GM23338 (cell line): ENCODE measurements around the gene NUDT21.

Experiments
- JUNB ChIP-seq: IDR thresholded peaks from one replicate; pipeline ENCODE4 v1.6.1; 2016; ENCODE audit warnings: antibody characterized with exemption; ENCODE audit not compliant: unreplicated experiment
- TF ChIP-seq, protein P1 (sequence below): IDR thresholded peaks from one replicate; pipeline ENCODE4 v1.6.1; 2018; ENCODE audit warnings: antibody characterized with exemption; ENCODE audit not compliant: unreplicated experiment

DNA sequence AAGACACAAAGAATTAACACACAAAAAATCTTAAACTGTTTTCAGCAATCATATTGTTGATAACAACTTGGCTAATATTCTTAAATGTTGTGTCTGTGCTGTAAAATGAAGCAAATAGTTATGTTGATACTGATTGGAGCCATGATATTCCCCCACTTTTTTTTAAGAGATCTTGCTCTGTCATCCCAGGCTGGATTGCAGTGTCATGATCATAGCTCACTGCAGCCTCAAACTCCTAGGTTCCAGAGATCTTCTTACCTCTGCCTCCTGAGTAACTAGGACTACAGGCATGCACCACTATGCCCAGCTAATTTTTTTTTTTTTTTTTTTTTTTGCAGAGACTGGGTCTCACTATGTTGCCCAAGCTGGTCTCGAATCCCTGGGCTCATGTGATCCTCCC is 42.7 kb upstream of the NUDT21 start:
- TF ChIP-seq, protein P1, sequence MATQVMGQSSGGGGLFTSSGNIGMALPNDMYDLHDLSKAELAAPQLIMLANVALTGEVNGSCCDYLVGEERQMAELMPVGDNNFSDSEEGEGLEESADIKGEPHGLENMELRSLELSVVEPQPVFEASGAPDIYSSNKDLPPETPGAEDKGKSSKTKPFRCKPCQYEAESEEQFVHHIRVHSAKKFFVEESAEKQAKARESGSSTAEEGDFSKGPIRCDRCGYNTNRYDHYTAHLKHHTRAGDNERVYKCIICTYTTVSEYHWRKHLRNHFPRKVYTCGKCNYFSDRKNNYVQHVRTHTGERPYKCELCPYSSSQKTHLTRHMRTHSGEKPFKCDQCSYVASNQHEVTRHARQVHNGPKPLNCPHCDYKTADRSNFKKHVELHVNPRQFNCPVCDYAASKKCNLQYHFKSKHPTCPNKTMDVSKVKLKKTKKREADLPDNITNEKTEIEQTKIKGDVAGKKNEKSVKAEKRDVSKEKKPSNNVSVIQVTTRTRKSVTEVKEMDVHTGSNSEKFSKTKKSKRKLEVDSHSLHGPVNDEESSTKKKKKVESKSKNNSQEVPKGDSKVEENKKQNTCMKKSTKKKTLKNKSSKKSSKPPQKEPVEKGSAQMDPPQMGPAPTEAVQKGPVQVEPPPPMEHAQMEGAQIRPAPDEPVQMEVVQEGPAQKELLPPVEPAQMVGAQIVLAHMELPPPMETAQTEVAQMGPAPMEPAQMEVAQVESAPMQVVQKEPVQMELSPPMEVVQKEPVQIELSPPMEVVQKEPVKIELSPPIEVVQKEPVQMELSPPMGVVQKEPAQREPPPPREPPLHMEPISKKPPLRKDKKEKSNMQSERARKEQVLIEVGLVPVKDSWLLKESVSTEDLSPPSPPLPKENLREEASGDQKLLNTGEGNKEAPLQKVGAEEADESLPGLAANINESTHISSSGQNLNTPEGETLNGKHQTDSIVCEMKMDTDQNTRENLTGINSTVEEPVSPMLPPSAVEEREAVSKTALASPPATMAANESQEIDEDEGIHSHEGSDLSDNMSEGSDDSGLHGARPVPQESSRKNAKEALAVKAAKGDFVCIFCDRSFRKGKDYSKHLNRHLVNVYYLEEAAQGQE: no peak
- TF ChIP-seq JUNB: no peak
